ENCODE measurements around the gene MYO15A. TPM values are rescaled to one million over a fixed set of nuclear protein-coding genes. Genes with fewer than 3 reads are reported as not detected.

Gene MYO15A
- total RNA-seq, 1 experiment from 2014 or later: 0.16 TPM

DNA sequence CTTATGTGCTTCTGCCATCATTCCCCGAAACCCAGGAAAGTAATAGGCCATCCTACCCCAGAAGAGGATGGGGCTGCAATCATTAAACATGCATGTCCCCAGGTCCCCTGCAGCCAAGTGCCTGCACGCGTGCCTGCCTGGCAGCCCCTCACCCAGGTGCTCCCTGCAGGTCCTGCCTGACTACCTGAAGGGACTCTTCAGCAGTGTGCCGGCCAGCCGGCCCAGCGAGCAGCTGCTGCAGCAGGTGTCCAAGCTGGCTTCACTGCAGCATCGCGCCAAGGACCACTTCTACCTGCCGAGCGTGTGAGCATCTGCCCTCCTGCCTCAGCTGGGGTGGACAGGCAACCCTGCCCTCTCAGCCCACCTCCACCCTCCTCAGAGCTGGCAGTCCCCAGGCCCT is 58.9 kb downstream of the MYO15A start:
- no peak for DNase-seq (ENCODE audit: low read depth, low spot score)
- in situ Hi-C loops (cut with HindIII; ENCODE audit: low pct_unique_long_range_greater_than_20kb, low sequenced_read_pairs): no loop called here

DNA sequence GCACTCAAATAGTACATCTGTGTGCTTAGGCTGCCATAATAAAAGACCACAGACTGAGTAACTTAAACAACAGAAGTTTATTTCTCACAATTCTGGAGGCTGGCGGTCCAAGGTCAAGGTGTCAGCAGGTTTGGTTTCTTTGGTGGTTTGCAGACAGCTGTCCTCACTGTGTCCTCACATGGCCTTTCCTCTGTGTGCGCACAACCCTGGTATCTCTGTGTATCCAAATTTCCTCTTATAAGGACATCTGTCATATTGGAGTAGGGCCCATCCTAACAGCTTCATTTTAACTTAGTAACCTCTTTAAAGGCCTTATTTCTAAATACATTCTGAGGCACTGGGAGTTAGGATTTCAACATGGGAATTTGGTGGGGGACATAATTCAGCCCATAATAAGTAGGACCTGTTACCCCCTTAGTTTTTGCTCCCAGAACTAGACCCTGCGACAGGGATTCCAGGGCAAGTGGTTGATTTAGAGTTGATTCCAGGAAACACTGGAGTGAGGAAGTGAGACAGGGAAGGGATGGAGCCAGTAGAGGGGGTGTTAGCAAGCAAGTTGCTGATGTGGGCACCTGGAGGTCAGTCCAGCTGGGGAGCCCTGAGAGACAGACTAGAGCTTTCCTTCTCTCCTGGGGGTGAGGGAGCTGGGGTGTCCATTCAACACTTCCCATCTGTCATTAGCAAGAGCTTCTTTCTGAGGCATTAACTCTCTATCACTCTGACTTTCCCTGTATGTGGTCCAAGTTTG is 64.1 kb downstream of the MYO15A start:
- in situ Hi-C loops (cut with HindIII; ENCODE audit: low pct_unique_long_range_greater_than_20kb, low sequenced_read_pairs): no loop called here
- DNase-seq (ENCODE audit: low read depth, low spot score): no peak

DNA sequence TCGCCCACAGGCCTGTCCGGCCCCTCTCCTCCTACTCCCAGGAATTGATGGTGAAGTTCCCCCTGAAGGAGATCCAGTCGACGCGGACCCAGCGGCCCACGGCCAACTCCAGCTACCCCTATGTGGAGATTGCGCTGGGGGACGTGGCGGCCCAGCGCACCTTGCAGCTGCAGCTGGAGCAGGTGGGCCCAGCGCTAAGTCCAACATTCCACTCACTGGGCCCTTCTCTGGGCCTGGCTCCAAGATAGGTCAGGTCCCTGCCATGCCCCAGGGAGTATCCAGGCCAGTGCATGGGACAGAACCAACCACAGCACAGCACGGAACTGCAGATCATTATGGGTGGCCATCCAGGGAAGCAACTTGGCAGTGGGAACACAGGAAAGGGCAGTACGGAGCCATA is 65.2 kb downstream of the MYO15A start:
- no peak for DNase-seq (ENCODE audit: low read depth, low spot score)
- in situ Hi-C loops (cut with HindIII; ENCODE audit: low pct_unique_long_range_greater_than_20kb, low sequenced_read_pairs): no loop called here

DNA sequence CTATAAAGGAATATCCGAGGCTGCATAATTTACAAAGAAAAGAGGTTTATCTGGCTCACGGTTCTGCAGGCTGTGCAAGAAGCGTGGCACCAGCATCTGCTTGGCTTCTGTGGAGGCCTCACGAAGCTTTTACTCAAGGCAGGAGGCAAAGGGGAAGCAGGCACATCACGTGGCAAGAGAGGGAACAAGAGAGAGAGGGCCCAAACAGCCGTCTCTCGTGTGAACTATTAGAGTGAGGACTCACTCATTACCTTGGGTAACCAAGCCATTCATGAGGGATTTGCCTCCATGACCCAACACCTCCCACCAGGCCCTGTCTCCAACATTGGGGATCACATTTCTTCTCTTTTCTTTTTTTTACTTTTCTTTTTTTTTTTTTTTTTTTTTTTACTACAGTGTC is 67.6 kb downstream of the MYO15A start:
- in situ Hi-C loops (cut with HindIII; ENCODE audit: low pct_unique_long_range_greater_than_20kb, low sequenced_read_pairs): no loop called here
- DNase-seq (ENCODE audit: low read depth, low spot score): no peak

DNA sequence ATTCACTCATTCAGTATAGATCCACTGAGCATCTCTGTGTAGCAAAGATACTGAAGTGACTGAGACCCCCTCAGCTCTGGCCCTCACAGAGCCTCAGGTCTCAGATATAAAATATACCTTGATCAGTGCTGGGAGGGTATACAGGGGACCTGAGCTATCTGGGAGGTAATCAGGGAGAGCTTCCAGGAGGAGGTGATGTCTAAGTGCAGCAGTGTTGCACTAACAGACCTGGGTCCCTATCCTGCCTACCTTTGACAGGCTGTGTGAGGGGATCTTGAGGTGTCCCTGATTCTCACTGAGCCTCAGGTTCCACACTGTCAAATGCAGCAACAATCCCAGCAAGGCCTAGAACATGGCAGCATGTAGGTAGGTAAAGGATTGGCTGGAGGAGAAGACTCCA is 68.6 kb downstream of the MYO15A start:
- no peak for DNase-seq (ENCODE audit: low read depth, low spot score)
- in situ Hi-C loops (cut with HindIII; ENCODE audit: low pct_unique_long_range_greater_than_20kb, low sequenced_read_pairs): no loop called here

DNA sequence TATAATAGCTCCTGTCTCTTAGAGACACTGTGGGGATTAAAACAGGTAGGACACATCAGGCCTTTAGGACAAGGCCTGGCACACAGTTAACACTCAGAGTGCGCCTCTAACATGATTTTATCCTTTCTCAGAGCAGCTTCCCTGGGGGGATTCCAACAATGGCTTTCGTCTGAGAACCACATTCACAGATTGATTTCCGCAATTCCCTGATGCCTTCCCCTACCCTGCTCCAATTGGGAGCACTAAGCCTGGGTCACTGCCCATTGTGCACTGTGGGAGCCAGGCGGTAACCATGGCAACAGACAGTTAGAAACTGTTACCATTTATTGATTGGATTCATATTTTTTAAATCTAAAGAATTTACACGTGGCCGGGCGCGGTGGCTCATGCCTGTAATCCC is 69.2 kb downstream of the MYO15A start:
- in situ Hi-C loops (cut with HindIII; ENCODE audit: low pct_unique_long_range_greater_than_20kb, low sequenced_read_pairs): no loop called here
- DNase-seq (ENCODE audit: low read depth, low spot score): no peak

DNA sequence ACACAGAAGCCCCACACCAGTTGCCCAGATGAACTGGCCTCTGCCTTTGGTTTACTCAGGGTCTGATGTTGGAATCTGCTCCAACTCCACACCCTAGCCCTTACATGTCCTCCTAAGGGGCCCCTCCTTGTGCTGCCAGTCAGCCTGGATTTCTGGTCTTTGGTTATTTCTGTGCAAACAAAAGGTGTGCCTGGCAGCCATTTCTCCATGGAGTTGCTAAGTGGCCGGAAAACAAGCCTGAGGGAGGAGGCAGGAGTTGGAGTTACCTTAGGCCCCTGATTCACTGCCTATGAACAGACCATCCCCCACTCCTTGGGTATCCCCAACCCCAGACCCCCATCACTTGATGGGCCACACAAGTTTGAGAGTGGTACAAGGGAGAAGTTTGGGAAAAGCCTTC is 70.6 kb downstream of the MYO15A start:
- no peak for DNase-seq (ENCODE audit: low read depth, low spot score)
- in situ Hi-C loops (cut with HindIII; ENCODE audit: low pct_unique_long_range_greater_than_20kb, low sequenced_read_pairs): no loop called here

DNA sequence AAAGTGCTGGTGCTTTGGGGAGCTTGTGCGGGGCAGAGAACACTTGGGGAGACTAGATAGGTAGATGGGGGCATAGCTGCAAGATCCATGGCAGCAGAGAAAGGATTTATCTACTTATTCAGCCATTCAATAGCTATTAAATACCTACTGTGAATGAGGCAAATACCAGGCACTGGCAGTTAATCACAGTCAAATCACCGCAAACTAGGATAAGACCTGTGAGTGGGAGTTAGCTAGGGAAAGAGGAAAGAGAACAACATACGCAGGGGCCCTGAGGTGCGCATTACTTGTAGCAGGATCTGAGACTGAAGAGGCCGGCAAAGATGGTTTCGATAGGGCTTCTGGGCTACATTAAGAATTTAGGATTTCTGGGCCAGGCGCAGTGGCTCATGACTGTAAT is 71.2 kb downstream of the MYO15A start:
- in situ Hi-C loops (cut with HindIII; ENCODE audit: low pct_unique_long_range_greater_than_20kb, low sequenced_read_pairs): no loop called here
- DNase-seq (ENCODE audit: low read depth, low spot score): no peak

DNA sequence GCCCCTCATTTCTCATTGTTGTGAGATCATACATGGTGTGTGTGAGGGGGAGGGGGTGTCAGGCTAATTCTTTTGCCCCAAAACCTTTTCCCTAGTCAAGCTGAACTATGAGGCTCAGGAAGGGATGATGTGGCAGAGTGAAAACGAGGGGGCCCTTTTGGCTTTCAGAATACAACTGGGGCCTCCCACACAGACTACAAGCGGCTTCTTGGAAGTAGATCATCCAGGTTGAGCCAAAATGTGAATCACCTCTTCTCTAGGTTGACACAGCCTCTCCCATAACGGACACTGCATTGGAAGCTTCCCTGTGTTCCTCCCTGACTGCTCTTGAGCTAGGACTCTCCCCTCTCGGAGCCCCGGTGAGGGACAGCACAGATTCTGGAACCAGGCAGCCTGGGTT is 72.8 kb downstream of the MYO15A start:
- no peak for DNase-seq (ENCODE audit: low read depth, low spot score)
- in situ Hi-C loops (cut with HindIII; ENCODE audit: low pct_unique_long_range_greater_than_20kb, low sequenced_read_pairs): no loop called here

DNA sequence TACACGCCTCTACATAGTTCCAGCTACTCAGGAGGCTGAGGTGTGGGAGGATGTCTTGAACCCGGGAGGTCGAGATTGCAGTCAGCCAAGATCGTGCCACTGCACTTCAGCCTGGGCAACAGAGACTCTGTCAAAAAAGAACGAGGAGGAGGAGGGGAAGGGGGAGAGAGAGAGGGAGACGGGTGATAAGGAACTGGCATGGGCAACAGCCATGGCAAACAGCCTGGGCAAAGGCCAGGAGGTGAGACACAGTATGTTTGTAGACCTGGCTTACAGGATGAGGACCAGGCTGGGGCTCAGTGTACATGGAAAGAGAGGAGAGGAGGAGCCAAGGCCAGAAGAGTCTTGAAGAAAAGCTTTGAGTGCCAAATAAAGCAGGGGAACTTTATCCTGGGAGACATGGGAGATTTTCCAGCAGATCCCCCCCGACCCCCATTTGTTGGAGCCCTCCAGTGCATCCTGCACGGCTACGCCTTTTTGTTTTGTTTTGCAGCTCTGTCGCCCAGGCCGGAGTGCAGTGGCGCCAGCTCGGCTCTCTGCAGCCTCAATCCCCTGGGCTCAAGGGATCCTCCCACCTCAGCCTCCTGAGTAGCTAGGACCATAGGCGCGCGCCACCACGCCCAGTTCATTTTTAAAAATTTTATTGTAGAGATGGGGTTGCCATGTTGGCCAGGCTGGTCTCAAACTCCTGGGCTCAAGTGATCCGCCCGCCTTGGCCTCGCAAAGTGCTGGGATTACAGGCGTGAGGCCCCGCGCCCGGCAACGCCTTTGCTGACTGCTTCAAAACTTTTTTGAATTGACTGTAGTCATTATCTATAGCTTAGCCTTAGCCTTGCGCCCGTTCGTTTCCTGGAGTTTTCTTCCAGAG is 73.8 kb downstream of the MYO15A start:
- no peak for DNase-seq (ENCODE audit: low read depth, low spot score)

DNA sequence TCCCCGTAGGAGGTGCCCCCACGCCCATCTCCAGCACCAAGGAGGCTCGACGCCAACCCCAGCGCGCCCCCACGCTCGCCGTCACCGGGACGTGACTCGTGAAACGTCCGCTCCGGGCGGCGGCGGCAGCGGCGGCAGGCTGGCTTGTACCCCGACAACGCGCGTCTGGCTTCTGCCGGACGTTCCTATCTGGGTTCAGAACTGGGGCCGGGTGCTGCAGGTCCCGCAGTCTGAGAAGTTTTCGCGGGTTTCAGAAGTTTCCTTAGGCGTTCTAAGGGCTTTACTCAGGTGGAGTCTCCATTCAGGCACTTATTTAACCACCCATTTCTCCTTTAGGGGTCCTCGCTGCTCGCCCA is 74.4 kb downstream of the MYO15A start:
- in situ Hi-C loops (cut with HindIII; ENCODE audit: low pct_unique_long_range_greater_than_20kb, low sequenced_read_pairs): no loop called here
- DNase-seq (ENCODE audit: low read depth, low spot score): peak; percentile 78

More for the DNA sequence above, 73.8 kb downstream of the MYO15A start:
- in situ Hi-C loops (cut with HindIII; ENCODE audit: low pct_unique_long_range_greater_than_20kb, low sequenced_read_pairs): no loop called here

DNA sequence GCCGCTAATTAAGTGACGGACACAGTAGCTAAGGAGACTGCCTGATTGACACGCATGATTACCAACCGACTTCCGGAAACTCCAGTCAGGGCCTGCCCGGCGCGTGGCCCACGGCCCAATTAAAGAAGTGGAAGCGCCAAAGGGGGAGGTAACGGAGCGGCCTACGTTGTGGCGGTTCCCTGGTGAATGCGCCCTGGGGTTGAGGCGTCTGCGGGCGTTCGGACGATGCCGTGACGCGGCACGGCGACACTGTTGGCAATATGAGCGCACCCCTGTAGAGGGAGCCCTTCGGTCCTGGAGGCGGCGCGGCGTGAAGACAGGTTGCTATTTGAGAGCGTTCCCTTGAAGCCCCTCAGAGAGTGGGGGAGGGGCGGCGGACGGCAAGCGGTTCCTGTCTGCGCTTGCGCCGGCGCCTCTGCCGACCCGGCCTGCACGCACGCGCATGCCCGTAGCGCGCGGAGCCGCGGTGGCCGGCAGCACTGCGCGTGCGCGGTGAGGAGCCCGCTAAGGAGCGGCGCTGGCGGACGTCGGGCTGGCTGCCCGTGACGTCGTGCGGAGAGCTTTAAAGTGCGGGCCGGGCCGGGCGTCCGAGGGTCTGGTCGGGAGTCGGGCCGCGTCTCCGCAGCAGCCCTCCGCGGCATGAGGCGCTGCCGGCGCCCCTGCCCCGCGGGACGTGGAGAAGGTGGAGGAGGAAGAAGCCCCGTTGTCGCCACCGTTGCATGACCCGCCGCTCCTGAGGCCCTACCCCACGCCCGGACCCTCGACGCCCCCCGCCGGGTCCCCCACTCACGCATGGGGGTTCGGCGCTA is 75.0 kb downstream of the MYO15A start, which contains the start of gene ALKBH5:
TSS of gene ALKBH5 (plus strand) at position 495 of the 809 bp plus-strand sequence. CDS start 416 bp downstream, outside the sequence.
- in situ Hi-C loops (cut with HindIII; ENCODE audit: low pct_unique_long_range_greater_than_20kb, low sequenced_read_pairs): no loop called here
- DNase-seq (ENCODE audit: low read depth, low spot score): peak; percentile 99

DNA sequence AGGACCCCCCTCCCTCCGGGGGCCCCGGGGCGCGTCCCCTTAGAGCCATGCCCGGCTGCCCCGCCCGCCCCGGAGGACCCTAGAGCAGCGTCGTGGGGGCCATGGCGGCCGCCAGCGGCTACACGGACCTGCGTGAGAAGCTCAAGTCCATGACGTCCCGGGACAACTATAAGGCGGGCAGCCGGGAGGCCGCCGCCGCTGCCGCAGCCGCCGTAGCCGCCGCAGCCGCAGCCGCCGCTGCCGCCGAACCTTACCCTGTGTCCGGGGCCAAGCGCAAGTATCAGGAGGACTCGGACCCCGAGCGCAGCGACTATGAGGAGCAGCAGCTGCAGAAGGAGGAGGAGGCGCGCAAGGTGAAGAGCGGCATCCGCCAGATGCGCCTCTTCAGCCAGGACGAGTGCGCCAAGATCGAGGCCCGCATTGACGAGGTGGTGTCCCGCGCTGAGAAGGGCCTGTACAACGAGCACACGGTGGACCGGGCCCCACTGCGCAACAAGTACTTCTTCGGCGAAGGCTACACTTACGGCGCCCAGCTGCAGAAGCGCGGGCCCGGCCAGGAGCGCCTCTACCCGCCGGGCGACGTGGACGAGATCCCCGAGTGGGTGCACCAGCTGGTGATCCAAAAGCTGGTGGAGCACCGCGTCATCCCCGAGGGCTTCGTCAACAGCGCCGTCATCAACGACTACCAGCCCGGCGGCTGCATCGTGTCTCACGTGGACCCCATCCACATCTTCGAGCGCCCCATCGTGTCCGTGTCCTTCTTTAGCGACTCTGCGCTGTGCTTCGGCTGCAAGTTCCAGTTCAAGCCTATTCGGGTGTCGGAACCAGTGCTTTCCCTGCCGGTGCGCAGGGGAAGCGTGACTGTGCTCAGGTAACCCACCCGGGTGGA is 75.8 kb downstream of the MYO15A start:
- in situ Hi-C loops (cut with HindIII; ENCODE audit: low pct_unique_long_range_greater_than_20kb, low sequenced_read_pairs): no loop called here
- DNase-seq (ENCODE audit: low read depth, low spot score): peak; percentile 34

DNA sequence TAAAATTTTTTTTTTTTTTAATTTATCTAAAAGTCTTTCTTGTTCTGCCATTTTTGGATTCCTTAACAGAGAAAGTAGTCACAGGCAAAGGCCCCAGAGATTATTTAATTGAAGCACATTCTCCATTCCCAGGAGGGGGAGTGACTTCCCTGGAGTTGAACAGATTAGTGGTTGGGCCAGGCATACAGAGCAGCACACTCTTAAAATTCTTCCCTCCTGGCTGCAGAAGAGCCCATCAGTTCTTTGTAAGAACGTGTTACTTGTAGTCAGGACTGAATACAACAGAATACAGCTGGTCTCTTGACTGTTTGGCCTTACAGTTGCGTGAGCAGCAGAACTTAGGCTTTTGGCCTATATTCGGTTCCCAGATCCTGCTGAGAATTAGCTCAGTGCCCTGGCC is 76.8 kb downstream of the MYO15A start:
- DNase-seq (ENCODE audit: low read depth, low spot score): no peak
- in situ Hi-C loops (cut with HindIII; ENCODE audit: low pct_unique_long_range_greater_than_20kb, low sequenced_read_pairs): no loop called here

DNA sequence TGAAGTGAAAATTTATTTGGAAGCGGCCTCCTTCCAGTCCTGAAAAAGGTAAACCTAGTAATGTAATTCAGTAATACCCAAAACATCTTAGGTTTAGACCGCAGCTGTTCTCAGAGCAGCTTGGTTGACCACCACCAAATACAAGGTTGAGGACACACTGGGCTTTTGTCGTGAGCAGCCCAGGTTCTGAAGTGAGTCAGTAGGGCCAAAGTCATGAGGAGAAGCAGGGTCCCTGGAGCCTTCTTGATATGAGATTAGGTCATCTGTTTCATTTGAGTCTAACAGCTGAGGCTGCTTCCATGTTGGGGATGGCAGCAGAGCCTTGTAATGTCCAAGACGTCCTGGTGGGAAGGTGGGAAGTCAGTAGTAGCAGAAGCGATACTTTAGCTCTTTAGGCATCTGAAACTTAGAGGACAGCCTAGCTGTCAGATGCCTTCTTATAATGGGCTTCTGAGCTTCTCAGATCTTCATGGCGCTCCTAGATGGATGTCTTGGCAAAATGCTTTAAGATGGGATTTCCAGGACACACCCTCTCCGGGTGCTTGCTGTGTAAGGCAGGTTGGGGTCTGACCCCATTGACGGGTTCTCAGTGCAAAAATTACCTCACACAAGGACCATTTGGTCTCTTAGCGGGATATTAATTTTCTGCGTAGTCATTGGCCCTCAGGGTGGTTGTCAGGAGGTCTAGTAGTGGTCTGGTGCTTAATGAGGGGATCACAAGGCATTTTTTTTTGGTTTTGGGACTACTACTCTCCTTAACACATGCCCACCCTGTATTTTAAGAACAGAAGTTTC is 77.5 kb downstream of the MYO15A start:
- in situ Hi-C loops (cut with HindIII; ENCODE audit: low pct_unique_long_range_greater_than_20kb, low sequenced_read_pairs): no loop called here
- peak; percentile 46 for DNase-seq (ENCODE audit: low read depth, low spot score)

DNA sequence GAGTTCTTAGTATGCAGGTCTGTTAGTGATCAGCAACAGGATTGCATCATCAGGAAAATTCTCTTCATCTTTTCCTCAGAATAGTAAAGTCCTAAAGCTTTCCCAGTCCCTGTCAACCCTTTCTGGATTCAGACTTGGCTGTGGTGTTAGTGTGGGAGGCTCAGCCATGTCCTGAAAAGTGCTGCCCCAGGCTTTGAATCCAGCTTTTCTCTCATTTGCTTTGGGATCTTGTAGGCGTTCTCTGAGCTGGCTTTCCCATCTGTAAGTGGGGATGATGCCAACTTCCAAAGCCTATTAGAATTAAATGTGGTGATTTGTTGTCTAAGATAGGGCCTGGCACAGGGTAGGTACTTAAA is 78.0 kb downstream of the MYO15A start:
- in situ Hi-C loops (cut with HindIII; ENCODE audit: low pct_unique_long_range_greater_than_20kb, low sequenced_read_pairs): no loop called here
- no peak for DNase-seq (ENCODE audit: low read depth, low spot score)

DNA sequence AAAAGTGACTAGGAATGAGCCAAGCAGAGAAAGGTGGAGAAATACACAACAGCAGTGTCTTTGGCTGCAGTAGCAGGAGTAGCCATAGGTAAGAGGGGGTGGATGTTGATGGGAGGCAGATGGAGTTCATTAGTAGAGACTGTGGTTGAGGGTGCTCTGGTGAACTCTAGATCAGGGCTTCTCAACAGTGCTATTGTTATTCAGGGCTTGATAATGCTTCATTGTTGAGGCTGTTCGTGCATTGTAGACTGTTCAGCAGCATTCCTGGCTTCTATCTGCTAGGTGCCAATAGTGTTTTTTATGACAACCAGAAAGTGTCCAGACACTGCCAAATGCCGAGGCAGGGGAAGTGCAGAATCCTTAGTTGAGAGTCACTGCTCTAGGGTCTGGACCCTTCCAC is 78.7 kb downstream of the MYO15A start:
- in situ Hi-C loops (cut with HindIII; ENCODE audit: low pct_unique_long_range_greater_than_20kb, low sequenced_read_pairs): no loop called here

More for the DNA sequence above, 78.7 kb downstream of the MYO15A start:
- DNase-seq (ENCODE audit: low read depth, low spot score): no peak
